Thyroid gland (tissue), 4 donors: Measurements from ENCODE around the gene C9orf72.

ENCODE experiments used
- POLR2A ChIP-seq, 2 donors: fragments of 450-650 bp; IDR thresholded peaks; one replicate each; pipeline ENCODE4 v1.6.1; 2017; ENCODE audit warnings: antibody characterized with exemption in 2 of 2, mild to moderate bottlenecking in 2 of 2, moderate library complexity in 1 of 2
- TF ChIP-seq, protein P1 (sequence below), 6 experiments: fragments of 200-600 bp in 3 of 6; fragments of 450-650 bp in 3 of 6; sonication (generic) in 3 of 6; IDR thresholded peaks; one replicate each; pipeline ENCODE4 v1.5.1; 2016 to 2019; ENCODE audit warnings: antibody characterized with exemption in 6 of 6, mild to moderate bottlenecking in 2 of 6, inconsistent platforms in 1 of 6, moderate library complexity in 1 of 6

DNA sequence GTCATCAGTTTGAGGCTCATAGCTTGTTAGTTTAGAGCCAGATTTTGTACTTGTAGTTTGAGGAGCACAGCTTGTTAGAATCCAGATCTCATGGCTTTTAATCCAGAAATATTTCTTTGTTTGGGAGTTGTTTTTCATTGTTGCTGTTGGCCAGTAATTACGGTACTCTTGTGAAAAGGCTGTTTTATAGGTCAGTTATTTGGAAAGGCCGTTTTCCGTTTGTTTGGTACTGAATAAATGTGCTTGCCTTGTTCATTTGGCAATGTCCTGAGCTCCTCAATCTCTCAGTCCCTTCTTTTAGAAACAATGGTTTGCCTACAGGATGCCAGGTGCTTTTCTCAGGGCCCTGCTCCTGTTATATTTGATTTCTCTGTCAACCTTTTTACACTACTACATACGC, 39.1 kb downstream of the C9orf72 start:
- TF ChIP-seq, protein P1, sequence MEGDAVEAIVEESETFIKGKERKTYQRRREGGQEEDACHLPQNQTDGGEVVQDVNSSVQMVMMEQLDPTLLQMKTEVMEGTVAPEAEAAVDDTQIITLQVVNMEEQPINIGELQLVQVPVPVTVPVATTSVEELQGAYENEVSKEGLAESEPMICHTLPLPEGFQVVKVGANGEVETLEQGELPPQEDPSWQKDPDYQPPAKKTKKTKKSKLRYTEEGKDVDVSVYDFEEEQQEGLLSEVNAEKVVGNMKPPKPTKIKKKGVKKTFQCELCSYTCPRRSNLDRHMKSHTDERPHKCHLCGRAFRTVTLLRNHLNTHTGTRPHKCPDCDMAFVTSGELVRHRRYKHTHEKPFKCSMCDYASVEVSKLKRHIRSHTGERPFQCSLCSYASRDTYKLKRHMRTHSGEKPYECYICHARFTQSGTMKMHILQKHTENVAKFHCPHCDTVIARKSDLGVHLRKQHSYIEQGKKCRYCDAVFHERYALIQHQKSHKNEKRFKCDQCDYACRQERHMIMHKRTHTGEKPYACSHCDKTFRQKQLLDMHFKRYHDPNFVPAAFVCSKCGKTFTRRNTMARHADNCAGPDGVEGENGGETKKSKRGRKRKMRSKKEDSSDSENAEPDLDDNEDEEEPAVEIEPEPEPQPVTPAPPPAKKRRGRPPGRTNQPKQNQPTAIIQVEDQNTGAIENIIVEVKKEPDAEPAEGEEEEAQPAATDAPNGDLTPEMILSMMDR (IDR thresholded peaks at IDR 0.05): no peak
- no peak for TF ChIP-seq POLR2A (IDR thresholded peaks at IDR 0.05)
